SU-DHL-6 (cell line): ENCODE results near the gene MAPK8IP1.

Source experiments
- H2AFZ ChIP-seq: fragments of 200-600 bp; sonication (generic); 2 replicates; pipeline ENCODE4 v1.6.1; 2014; ENCODE audit warnings: low read depth, mild to moderate bottlenecking, moderate library complexity, mixed read lengths, antibody characterized with exemption, low read length; ENCODE audit not compliant: severe bottlenecking
- H3F3A ChIP-seq: fragments of 200-600 bp; shearing (Covaris generic); 2 replicates; pipeline ENCODE4 v1.6.0; 2016; ENCODE audit warnings: antibody characterized with exemption, mild to moderate bottlenecking; ENCODE audit not compliant: insufficient read depth
- H3K27ac ChIP-seq: fragments of 200-600 bp; sonication (generic); 2 replicates; pipeline ENCODE4 v1.5.1; 2016; ENCODE audit warnings: low read depth, mild to moderate bottlenecking, low read length, moderate library complexity, mixed read lengths
- H3K27me3 ChIP-seq: fragments of 200-600 bp; sonication (generic), shearing (Covaris generic); 2 replicates; pipeline ENCODE4 v1.6.0; 2014; ENCODE audit warnings: mild to moderate bottlenecking, low read length
- H3K36me3 ChIP-seq: fragments of 200-600 bp; sonication (generic); 2 replicates; pipeline ENCODE4 v1.6.1; 2014; ENCODE audit warnings: mild to moderate bottlenecking, low read length, mixed read lengths
- H3K4me2 ChIP-seq: fragments of 300-600, 200-600 bp; shearing (Covaris generic), sonication (generic); 2 replicates; pipeline ENCODE4 v1.6.0; 2014; ENCODE audit warnings: low read length, low read depth, mild to moderate bottlenecking; ENCODE audit not compliant: poor library complexity, severe bottlenecking
- H3K4me3 ChIP-seq: fragments of 200-600 bp; sonication (generic); 2 replicates; pipeline ENCODE4 v1.5.1; 2014; ENCODE audit warnings: antibody characterized with exemption, low read length, mild to moderate bottlenecking, mixed read lengths; ENCODE audit not compliant: insufficient read depth, poor library complexity, severe bottlenecking
- H3K79me2 ChIP-seq: fragments of 200-600 bp; sonication (generic); 2 replicates; pipeline ENCODE4 v1.6.1; 2014; ENCODE audit warnings: mild to moderate bottlenecking, low read length, moderate library complexity; ENCODE audit not compliant: insufficient read depth
- H3K9ac ChIP-seq: fragments of 200-600 bp; sonication (generic); 2 replicates; pipeline ENCODE4 v1.7.0; 2014; ENCODE audit warnings: mild to moderate bottlenecking, low read length
- H3K9me2 ChIP-seq: fragments of 200-600 bp; sonication (generic); replicated peaks from 2 replicates; pipeline ENCODE4 v1.6.1; 2014; ENCODE audit warnings: low read length; ENCODE audit not compliant: insufficient read depth
- H3K9me3 ChIP-seq: fragments of 200-600 bp; sonication (generic); 2 replicates; pipeline ENCODE4 v1.6.1; 2014; ENCODE audit warnings: low read length, mixed read lengths; ENCODE audit not compliant: insufficient read depth
- H4K20me1 ChIP-seq: fragments of 200-600 bp; sonication (generic); 2 replicates; pipeline ENCODE4 v1.6.1; 2014; ENCODE audit warnings: low read depth, mild to moderate bottlenecking, antibody characterized with exemption, low read length, moderate library complexity, mixed read lengths
- EZH2phosphoT487 ChIP-seq: fragments of 200-600 bp; sonication (generic), shearing (Covaris generic); conservative IDR thresholded peaks from 2 replicates; pipeline ENCODE4 v1.6.1; 2018; ENCODE audit warnings: mild to moderate bottlenecking, antibody characterized with exemption, low read length, moderate library complexity, mixed read lengths
- TF ChIP-seq, protein P1 (sequence below): fragments of 200-600 bp; sonication (generic); IDR thresholded peaks from one replicate; pipeline ENCODE4 v1.5.1; 2017; ENCODE audit warnings: antibody characterized with exemption, mild to moderate bottlenecking, low read length, moderate library complexity; ENCODE audit not compliant: insufficient read depth, poor library complexity, severe bottlenecking

The MAPK8IP1 gene

DNA sequence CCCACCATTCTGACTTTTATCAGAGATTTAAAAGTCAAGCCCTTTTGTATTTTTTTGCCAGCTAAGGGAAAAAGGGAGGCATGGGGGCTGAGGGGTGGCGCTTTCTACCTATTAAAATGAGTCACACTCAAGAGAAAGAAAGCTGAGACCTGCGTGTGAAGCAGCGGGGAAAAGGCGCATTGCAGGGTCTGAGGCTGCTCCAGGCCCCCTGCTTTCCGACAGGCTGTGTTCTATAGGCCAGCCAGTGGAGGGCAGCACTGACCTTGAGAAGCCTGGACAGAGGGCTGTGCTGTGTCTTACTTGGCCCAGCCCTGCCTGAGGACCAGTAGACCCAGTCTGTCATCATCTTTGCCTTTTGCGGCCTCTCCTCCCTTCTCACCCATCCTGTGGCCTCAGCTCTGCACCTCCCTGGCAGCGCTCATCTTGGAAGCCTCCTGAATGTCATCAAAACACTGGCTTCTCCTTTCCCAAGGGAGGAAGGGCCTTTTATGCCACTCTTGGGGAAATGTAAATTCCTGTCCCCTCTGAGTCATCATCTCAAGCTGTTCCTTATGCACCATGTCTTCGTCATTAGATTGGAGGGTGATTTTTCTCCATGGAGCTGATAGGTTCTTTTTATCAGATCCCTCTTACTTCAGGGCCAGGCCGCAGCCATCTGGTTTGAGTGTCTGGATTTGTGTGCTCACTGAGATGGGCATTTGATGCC lies 12.6 kb upstream of the MAPK8IP1 start:
- H3K9me2 ChIP-seq = no peaks in the 10 kb centered on the region
- H3K36me3 ChIP-seq = no peaks in the 10 kb centered on the region
- no peaks in the 10 kb centered on the region for H3F3A ChIP-seq
- H3K4me3 ChIP-seq = no peak overlapping the region
- H4K20me1 ChIP-seq = no peaks in the 10 kb centered on the region
- H3K79me2 ChIP-seq = no peaks in the 10 kb centered on the region
- H3K4me2 ChIP-seq = no peak overlapping the region
- H3K9ac ChIP-seq = no peak overlapping the region
- no peaks in the 10 kb centered on the region for H3K9me3 ChIP-seq
- TF ChIP-seq, protein P1, sequence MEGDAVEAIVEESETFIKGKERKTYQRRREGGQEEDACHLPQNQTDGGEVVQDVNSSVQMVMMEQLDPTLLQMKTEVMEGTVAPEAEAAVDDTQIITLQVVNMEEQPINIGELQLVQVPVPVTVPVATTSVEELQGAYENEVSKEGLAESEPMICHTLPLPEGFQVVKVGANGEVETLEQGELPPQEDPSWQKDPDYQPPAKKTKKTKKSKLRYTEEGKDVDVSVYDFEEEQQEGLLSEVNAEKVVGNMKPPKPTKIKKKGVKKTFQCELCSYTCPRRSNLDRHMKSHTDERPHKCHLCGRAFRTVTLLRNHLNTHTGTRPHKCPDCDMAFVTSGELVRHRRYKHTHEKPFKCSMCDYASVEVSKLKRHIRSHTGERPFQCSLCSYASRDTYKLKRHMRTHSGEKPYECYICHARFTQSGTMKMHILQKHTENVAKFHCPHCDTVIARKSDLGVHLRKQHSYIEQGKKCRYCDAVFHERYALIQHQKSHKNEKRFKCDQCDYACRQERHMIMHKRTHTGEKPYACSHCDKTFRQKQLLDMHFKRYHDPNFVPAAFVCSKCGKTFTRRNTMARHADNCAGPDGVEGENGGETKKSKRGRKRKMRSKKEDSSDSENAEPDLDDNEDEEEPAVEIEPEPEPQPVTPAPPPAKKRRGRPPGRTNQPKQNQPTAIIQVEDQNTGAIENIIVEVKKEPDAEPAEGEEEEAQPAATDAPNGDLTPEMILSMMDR = peak; percentile 28
- no peak for TF ChIP-seq EZH2phosphoT487
- H3K27ac ChIP-seq = no peak overlapping the region
- H2AFZ ChIP-seq = no peak overlapping the region
- no peaks in the 10 kb centered on the region for H3K27me3 ChIP-seq

DNA sequence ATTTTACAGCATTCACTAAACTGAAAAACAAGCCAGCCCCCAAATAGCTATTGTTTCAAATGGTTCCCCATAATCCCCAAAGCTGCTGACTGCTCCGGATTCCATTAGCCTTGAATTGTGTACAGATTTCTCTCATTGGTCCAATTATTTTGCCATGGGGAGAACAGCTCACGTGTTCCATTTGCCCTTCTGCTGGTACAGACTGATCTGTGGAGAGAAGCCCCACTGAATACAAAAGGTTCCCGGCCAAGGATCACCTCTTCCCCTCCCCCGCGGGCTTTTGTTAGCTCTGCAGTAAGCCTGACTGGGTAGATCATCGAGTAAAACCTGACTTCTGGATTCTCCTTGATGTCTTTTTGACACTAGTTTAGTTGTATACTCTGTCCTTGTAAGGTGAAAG lies 9.1 kb upstream of the MAPK8IP1 start:
- Histone ChIP-seq H3K4me3 (no peak overlapping the region), H3K9me2 (no peaks in the 10 kb centered on the region), H3F3A (no peaks in the 10 kb centered on the region), H2AFZ (no peak overlapping the region), H3K36me3 (no peaks in the 10 kb centered on the region), H3K9me3 (no peaks in the 10 kb centered on the region), H3K27me3 (no peaks in the 10 kb centered on the region), H4K20me1 (no peaks in the 10 kb centered on the region), H3K79me2 (no peaks in the 10 kb centered on the region), H3K4me2 (no peak overlapping the region), H3K9ac (no peak overlapping the region), H3K27ac (no peak overlapping the region)
- TF ChIP-seq EZH2phosphoT487 = no peak
- TF ChIP-seq, protein P1 = no peak

DNA sequence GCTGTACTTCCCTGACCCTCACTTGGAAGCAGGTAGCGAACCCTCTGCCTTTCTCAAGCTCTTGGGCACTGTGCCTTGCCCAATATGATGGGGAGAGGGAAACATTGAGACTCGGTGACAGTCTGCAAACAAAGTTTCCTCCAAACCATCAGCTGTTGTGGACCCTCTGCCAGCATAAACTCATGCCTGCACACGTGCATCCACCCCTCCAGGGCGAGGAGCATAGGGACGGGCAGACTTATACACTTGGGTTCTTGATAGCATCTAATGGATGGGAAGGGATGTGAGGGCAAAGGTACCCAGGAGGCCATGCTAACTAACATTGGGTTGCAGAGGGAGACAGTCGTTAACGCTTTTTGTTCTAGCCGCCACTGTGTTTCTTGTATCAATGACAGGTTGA lies 8.2 kb upstream of the MAPK8IP1 start:
- H3K36me3 ChIP-seq = no peaks in the 10 kb centered on the region
- TF ChIP-seq, protein P1 = no peak
- no peak for TF ChIP-seq EZH2phosphoT487
- H3K27me3 ChIP-seq = no peaks in the 10 kb centered on the region
- no peak overlapping the region for H3K27ac ChIP-seq
- H3K4me2 ChIP-seq = no peak overlapping the region
- H3K4me3 ChIP-seq = no peak overlapping the region
- no peaks in the 10 kb centered on the region for H4K20me1 ChIP-seq
- no peaks in the 10 kb centered on the region for H3K79me2 ChIP-seq
- no peak overlapping the region for H2AFZ ChIP-seq
- H3K9me2 ChIP-seq = no peaks in the 10 kb centered on the region
- no peaks in the 10 kb centered on the region for H3F3A ChIP-seq
- H3K9me3 ChIP-seq = no peaks in the 10 kb centered on the region
- H3K9ac ChIP-seq = no peak overlapping the region

DNA sequence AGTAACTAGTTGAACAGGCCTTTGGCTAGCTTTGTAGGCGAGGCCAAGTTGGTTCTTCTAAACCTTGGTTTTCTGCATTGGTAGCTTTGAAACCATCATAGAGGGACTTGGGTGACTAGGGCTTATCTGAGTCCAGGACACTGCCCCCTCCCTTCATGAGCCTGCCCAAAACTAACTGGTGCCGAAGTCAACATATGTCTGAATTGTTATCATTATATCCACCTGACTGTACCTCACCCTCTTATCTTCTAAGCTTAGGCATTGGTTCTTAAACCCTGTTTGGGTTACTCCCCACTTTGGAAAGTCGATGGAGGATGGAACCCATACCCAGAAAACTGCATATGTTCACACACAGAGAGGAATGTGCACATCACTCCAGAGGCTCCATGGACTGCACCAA lies 7.6 kb upstream of the MAPK8IP1 start:
- H3K9me2 ChIP-seq = no peaks in the 10 kb centered on the region
- no peaks in the 10 kb centered on the region for H3K27me3 ChIP-seq
- H3K4me3 ChIP-seq = no peak overlapping the region
- H3K4me2 ChIP-seq = no peak overlapping the region
- H3K79me2 ChIP-seq = no peaks in the 10 kb centered on the region
- no peaks in the 10 kb centered on the region for H3F3A ChIP-seq
- H3K27ac ChIP-seq = no peak overlapping the region
- no peaks in the 10 kb centered on the region for H3K9me3 ChIP-seq
- H4K20me1 ChIP-seq = no peaks in the 10 kb centered on the region
- no peak overlapping the region for H3K9ac ChIP-seq
- H2AFZ ChIP-seq = no peak overlapping the region
- TF ChIP-seq EZH2phosphoT487 = no peak
- TF ChIP-seq, protein P1 = no peak
- H3K36me3 ChIP-seq = no peaks in the 10 kb centered on the region
